GM23248 (cell line): ENCODE measurements around the gene SACM1L. TPM values are rescaled to one million over a fixed set of nuclear protein-coding genes. Genes with fewer than 3 reads are reported as not detected.
A peak's percentile ranks its signal among the peaks of the same experiment; 100 is the strongest.

Experiments
- DNase-seq: peaks from one replicate; pipeline ENCODE4 v3.0.0-alpha.2; 2015
- H2AFZ ChIP-seq: fragments of 200-600 bp; sonication (generic); 2 replicates; pipeline ENCODE4 v1.6.1; 2016; ENCODE audit warnings: antibody characterized with exemption
- H3F3A ChIP-seq: fragments of 200-600 bp; sonication (generic); 2 replicates; pipeline ENCODE4 v1.6.1; 2016; ENCODE audit warnings: mild to moderate bottlenecking, antibody characterized with exemption, mixed run types; ENCODE audit not compliant: insufficient read depth
- H3K27ac ChIP-seq: fragments of 200-600 bp; sonication (generic); 2 replicates; pipeline ENCODE4 v1.5.1; 2016; ENCODE audit warnings: mild to moderate bottlenecking
- H3K27me3 ChIP-seq: fragments of 200-600 bp; sonication (generic); replicated peaks from 2 replicates; pipeline ENCODE4 v1.6.1; 2016; ENCODE audit warnings: mild to moderate bottlenecking; ENCODE audit not compliant: insufficient read depth
- H3K36me3 ChIP-seq: fragments of 200-600 bp; sonication (generic); 2 replicates; pipeline ENCODE4 v1.6.1; 2016; ENCODE audit warnings: low read depth, mild to moderate bottlenecking
- H3K4me1 ChIP-seq: fragments of 200-600 bp; sonication (generic); 2 replicates; pipeline ENCODE4 v1.6.1; 2016; ENCODE audit warnings: mild to moderate bottlenecking; ENCODE audit not compliant: insufficient read depth
- H3K4me2 ChIP-seq: fragments of 200-600 bp; sonication (generic); one replicate; pipeline ENCODE4 v1.6.1; 2016; ENCODE audit warnings: mild to moderate bottlenecking; ENCODE audit not compliant: unreplicated experiment
- H3K4me3 ChIP-seq: fragments of 200-600 bp; sonication (generic); 2 replicates; pipeline ENCODE4 v1.5.1; 2016; ENCODE audit warnings: mild to moderate bottlenecking
- H3K79me2 ChIP-seq: fragments of 200-600 bp; sonication (generic); 2 replicates; pipeline ENCODE4 v1.6.1; 2016; ENCODE audit warnings: mild to moderate bottlenecking; ENCODE audit not compliant: insufficient read depth
- H3K9ac ChIP-seq: fragments of 200-600 bp; sonication (generic); 2 replicates; pipeline ENCODE4 v1.6.1; 2016; ENCODE audit warnings: mild to moderate bottlenecking
- H3K9me2 ChIP-seq: fragments of 200-600 bp; sonication (generic); 2 replicates; pipeline ENCODE4 v1.6.1; 2016; ENCODE audit warnings: mixed run types, mild to moderate bottlenecking, moderate library complexity; ENCODE audit not compliant: insufficient read depth
- H3K9me3 ChIP-seq: fragments of 200-600 bp; sonication (generic); one replicate; pipeline ENCODE4 v1.6.1; 2017; ENCODE audit warnings: low read depth
- H4K20me1 ChIP-seq: fragments of 200-600 bp; sonication (generic); 2 replicates; pipeline ENCODE4 v1.6.0; 2016; ENCODE audit not compliant: insufficient read depth
- EZH2 ChIP-seq: fragments of 200-600 bp; sonication (generic); IDR thresholded peaks from 2 replicates; pipeline ENCODE4 v1.6.1; 2018; ENCODE audit warnings: antibody characterized with exemption, mild to moderate bottlenecking; ENCODE audit not compliant: insufficient read depth, poor library complexity, severe bottlenecking
- EZH2phosphoT487 ChIP-seq: fragments of 200-600 bp; sonication (generic); IDR thresholded peaks from 2 replicates; pipeline ENCODE4 v1.6.1; 2018; ENCODE audit warnings: antibody characterized with exemption, moderate library complexity, mild to moderate bottlenecking, low read depth; ENCODE audit not compliant: insufficient read depth
- WGBS, 2 experiments: methylation state at CpG; one replicate each; pipeline ENCODE4 v1.1.6; 2015 to 2017; ENCODE audit warnings: low lambda C conversion rate in 2 of 2, low coverage in 1 of 2; ENCODE audit errors: missing lambda C conversion rate in 2 of 2; 5-methylcytosine and 5-hydroxymethylcytosine counted together
- in situ Hi-C: fragments of 300-500 bp; cut with MboI; formaldehyde crosslinking; loops from 2 replicates; pipeline ENCODE4 v1.15.0; 2020
- polyA plus RNA-seq: library from polyadenylated mRNA; unstranded; fragments of >200 nt; fragmentation: Nextera tagmentation; extraction: Ambion mirVana; gene quantifications from 2 replicates; pipeline ENCODE4 v1.2.1, GENCODE V29; 2016
- total RNA-seq: library from RNA; depleted of rRNA; stranded (reverse); fragments of >200 nt; shearing (Covaris generic); gene quantifications from 2 replicates; pipeline ENCODE4 v1.2.3, GENCODE V29; 2014

SACM1L gene
- total and polyA plus RNA-seq, 2 experiments from 2014 or later, result 33.6 to 33.9 TPM

GRCh38 chr3:45700570-45701073 lies 11.4 kb downstream of the SACM1L start:
- in situ Hi-C loops, result no loop called here
- Histone ChIP-seq H3K27me3 (no peaks in the 10 kb centered on the region), H3K4me3 (no peak overlapping the region), H3K9ac (no peak overlapping the region), H3K4me1 (no peaks in the 10 kb centered on the region), H3K9me2 (no peaks in the 10 kb centered on the region), H3K36me3 (peaks cover 13% of the 10 kb centered on the region; the same call in 1 of the 2 replicates), H3K4me2 (no peak overlapping the region), H3F3A (no peaks in the 10 kb centered on the region), H3K9me3 (no peaks in the 10 kb centered on the region), H3K79me2 (peaks cover 98% of the 10 kb centered on the region), H4K20me1 (peaks cover 17% of the 10 kb centered on the region), H2AFZ (no peak overlapping the region), H3K27ac (no peak overlapping the region)
- no peak for TF ChIP-seq EZH2phosphoT487
- no peak for TF ChIP-seq EZH2
- WGBS, 2 experiments, result 97 to 98% methylated on average over 6 of the region's 6 CpGs
- DNase-seq, result no peak

- Histone ChIP-seq H2AFZ (no peak overlapping the region), H3K4me3 (no peak overlapping the region), H3K36me3 (peaks cover 11% of the 10 kb centered on the region; the same call in 1 of the 2 replicates), H3K27ac (no peak overlapping the region), H3K9me2 (no peaks in the 10 kb centered on the region), H3F3A (no peaks in the 10 kb centered on the region), H3K79me2 (peaks cover 94% of the 10 kb centered on the region), H3K9me3 (no peaks in the 10 kb centered on the region), H3K27me3 (no peaks in the 10 kb centered on the region), H3K4me2 (no peak overlapping the region), H3K4me1 (no peaks in the 10 kb centered on the region), H3K9ac (no peak overlapping the region), H4K20me1 (peaks cover 17% of the 10 kb centered on the region)
- WGBS, 2 experiments, result 81 to 85% methylated on average over 9 of the region's 9 CpGs
- TF ChIP-seq EZH2phosphoT487 (no peak), EZH2 (no peak)
- no peak for DNase-seq
- in situ Hi-C loops, result no loop called here
Observed at GRCh38 chr3:45701172-45701867, 12.1 kb downstream of the SACM1L start.

GRCh38 chr3:45704301-45704943 lies 15.2 kb downstream of the SACM1L start:
- Histone ChIP-seq H3K9me2 (no peaks in the 10 kb centered on the region), H3K9ac (no peak overlapping the region), H3K79me2 (peaks cover 63% of the 10 kb centered on the region), H3K27me3 (no peaks in the 10 kb centered on the region), H3K9me3 (no peaks in the 10 kb centered on the region), H3F3A (no peaks in the 10 kb centered on the region), H4K20me1 (peaks cover 17% of the 10 kb centered on the region), H3K4me3 (no peak overlapping the region), H3K36me3 (peaks cover 28% of the 10 kb centered on the region), H3K27ac (no peak overlapping the region), H2AFZ (no peak overlapping the region), H3K4me1 (no peaks in the 10 kb centered on the region), H3K4me2 (no peak overlapping the region)
- TF ChIP-seq EZH2 (no peak), EZH2phosphoT487 (no peak)
- in situ Hi-C loops, result no loop called here
- 98 to 99% methylated on average over 4 of the region's 4 CpGs for WGBS, 2 experiments
- no peak for DNase-seq

GRCh38 chr3:45705839-45706808 lies 16.9 kb downstream of the SACM1L start:
- H3K36me3 ChIP-seq, result peaks cover 40% of the 10 kb centered on the region

More at GRCh38 chr3:45705839-45706808, 16.9 kb downstream of the SACM1L start:
- no peaks in the 10 kb centered on the region for H3K9me2 ChIP-seq
- H3K27ac ChIP-seq, result no peak overlapping the region
- peaks cover 17% of the 10 kb centered on the region for H4K20me1 ChIP-seq
- H3F3A ChIP-seq, result no peaks in the 10 kb centered on the region
- 80 to 81% methylated on average over 2 of the region's 2 CpGs for WGBS, 2 experiments
- in situ Hi-C loops, result no loop called here
- peak; percentile 26 for DNase-seq
- H3K4me3 ChIP-seq, result no peak overlapping the region
- peaks cover 51% of the 10 kb centered on the region for H3K79me2 ChIP-seq
- no peaks in the 10 kb centered on the region for H3K9me3 ChIP-seq
- no peaks in the 10 kb centered on the region for H3K27me3 ChIP-seq
- no peak overlapping the region for H3K4me2 ChIP-seq
- TF ChIP-seq EZH2 (no peak), EZH2phosphoT487 (no peak)
- no peaks in the 10 kb centered on the region for H3K4me1 ChIP-seq
- no peak overlapping the region for H3K9ac ChIP-seq
- H2AFZ ChIP-seq, result no peak overlapping the region
